Omental fat pad (tissue), 4 donors: Measurements from ENCODE around the gene LEMD1. TPM values are rescaled to one million over a fixed set of nuclear protein-coding genes. Genes with fewer than 3 reads are reported as not detected.

ENCODE experiments used
- ATAC-seq: fragments of 150-250 bp; one replicate; pipeline ENCODE4 v1.9.1; 2016; ENCODE audit warnings: mild to moderate bottlenecking, moderate library complexity; ENCODE audit not compliant: low FRiP score
- DNase-seq: peaks from one replicate; pipeline ENCODE4 v3.0.0-alpha.2; 2019; ENCODE audit warnings: low spot score
- CTCF ChIP-seq, 3 donors: fragments of 450-650 bp; IDR thresholded peaks; one replicate each; pipeline ENCODE4 v1.5.1; 2016 to 2017; ENCODE audit warnings: antibody characterized with exemption in 3 of 3, mild to moderate bottlenecking in 3 of 3, moderate library complexity in 2 of 3
- total RNA-seq, 4 donors: library from RNA; depleted of rRNA; stranded (reverse); fragments of >200 nt; gene quantifications; one replicate each; pipeline ENCODE4 v1.1.0, GENCODE V29; 2016

The LEMD1 gene
- total RNA-seq, 4 donors from 2014 or later, result 1.7 TPM; not detected in 3

- TF ChIP-seq CTCF (IDR thresholded peaks at IDR 0.05), result no peak
- DNase-seq (no peak), ATAC-seq (no peak)
Measured at GRCh38 chr1:205441716-205442050, 19.8 kb upstream of the LEMD1 start.

GRCh38 chr1:205441318-205441633 is 19.4 kb upstream of the LEMD1 start:
- no peak for TF ChIP-seq CTCF (IDR thresholded peaks at IDR 0.05)
- no peak for DNase-seq
- ATAC-seq, result no peak

- ATAC-seq, result peak; percentile 61
- TF ChIP-seq CTCF (IDR thresholded peaks at IDR 0.05), result no peak
- no peak for DNase-seq
Measured at GRCh38 chr1:205440476-205441317, 18.8 kb upstream of the LEMD1 start.

GRCh38 chr1:205440121-205440475 is 18.2 kb upstream of the LEMD1 start:
- no peak for TF ChIP-seq CTCF (IDR thresholded peaks at IDR 0.05)
- ATAC-seq (no peak), DNase-seq (no peak)

GRCh38 chr1:205438213-205439158 is 16.6 kb upstream of the LEMD1 start:
- DNase-seq (no peak), ATAC-seq (peak; percentile 70)
- TF ChIP-seq CTCF (IDR thresholded peaks at IDR 0.05), result no peak

GRCh38 chr1:205437570-205437969 is 15.7 kb upstream of the LEMD1 start:
- no peak for DNase-seq
- ATAC-seq, result no peak
- no peak for TF ChIP-seq CTCF (IDR thresholded peaks at IDR 0.05)
